D721Med (cell line): ENCODE results near the gene ZMYND12.

ENCODE experiments used
- DNase-seq: peaks from one replicate; pipeline ENCODE4 v3.0.0; 2011; ENCODE audit warnings: low spot score; ENCODE audit not compliant: insufficient read length
- FAIRE-seq: peaks from 2 replicates; lab custom pipeline; 2011; peaks lifted over from hg19 to GRCh38; lab: Jason Lieb, UNC
- CTCF ChIP-seq: IDR thresholded peaks from 2 replicates; pipeline ENCODE4 v1.5.1; 2012; ENCODE audit warnings: mild to moderate bottlenecking, control low read depth; ENCODE audit not compliant: insufficient read depth; ENCODE audit errors: missing control alignments

The ZMYND12 gene

GRCh38 chr1:42419126-42419821 is 36.5 kb downstream of the ZMYND12 start:
- no peak for FAIRE-seq
- DNase-seq, result no peak
- no peak for TF ChIP-seq CTCF

GRCh38 chr1:42418516-42418915 is 37.3 kb downstream of the ZMYND12 start:
- DNase-seq (no peak), FAIRE-seq (no peak)
- no peak for TF ChIP-seq CTCF

- FAIRE-seq, result no peak
- no peak for DNase-seq
- no peak for TF ChIP-seq CTCF
Observed at GRCh38 chr1:42417166-42417565, 38.7 kb downstream of the ZMYND12 start.

- no peak for TF ChIP-seq CTCF
- FAIRE-seq (no peak), DNase-seq (no peak)
Observed at GRCh38 chr1:42414551-42415496, 41.0 kb downstream of the ZMYND12 start.

GRCh38 chr1:42403880-42404400 is 51.9 kb downstream of the ZMYND12 start:
- DNase-seq (no peak), FAIRE-seq (no peak)
- peak; percentile 2 for TF ChIP-seq CTCF

GRCh38 chr1:42399315-42400100 is 56.3 kb downstream of the ZMYND12 start:
- FAIRE-seq, result no peak
- TF ChIP-seq CTCF, result no peak

More at GRCh38 chr1:42399315-42400100, 56.3 kb downstream of the ZMYND12 start:
- DNase-seq, result no peak
